Measurements from ENCODE around the gene SLC2A5.

DNA sequence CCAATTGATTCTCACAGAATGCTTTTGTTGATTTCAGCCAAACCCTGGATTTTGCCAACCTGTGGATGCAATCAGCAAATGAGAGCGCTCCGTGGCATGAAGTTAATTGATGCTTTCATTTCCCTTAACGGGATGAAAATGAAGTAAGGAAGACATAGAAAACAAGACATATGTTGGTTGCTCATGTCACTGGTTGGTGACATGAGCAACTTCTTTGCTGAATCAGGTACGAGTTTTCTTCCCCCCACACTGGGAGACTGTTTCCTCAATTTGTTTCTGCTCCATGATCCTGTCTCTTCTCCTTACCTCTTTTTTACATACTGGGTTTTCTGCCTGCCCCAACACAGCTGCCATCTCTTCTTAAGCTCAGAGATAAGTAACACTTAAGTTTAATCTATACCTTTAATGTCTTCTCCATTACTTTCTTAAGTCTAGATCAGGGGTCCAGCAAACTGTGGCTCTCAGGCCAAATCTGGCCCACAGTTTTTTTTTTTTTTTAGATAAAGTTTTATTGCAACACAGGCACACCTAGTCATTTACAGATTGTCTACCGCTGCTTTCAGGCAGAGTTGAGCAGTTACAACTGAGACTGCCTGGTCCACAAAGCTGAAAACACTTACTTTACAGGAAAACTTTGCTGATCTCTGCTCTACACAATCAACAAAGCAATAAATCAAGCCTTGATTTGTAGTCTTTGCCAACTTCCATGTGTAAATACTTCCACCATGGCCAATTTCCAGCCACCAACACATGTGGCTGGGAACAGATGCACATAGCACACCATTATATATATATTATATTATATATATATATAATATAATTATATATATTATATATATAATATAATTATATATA lies 46.1 kb upstream of the SLC2A5 start:
- TF ChIP-seq, protein P1, sequence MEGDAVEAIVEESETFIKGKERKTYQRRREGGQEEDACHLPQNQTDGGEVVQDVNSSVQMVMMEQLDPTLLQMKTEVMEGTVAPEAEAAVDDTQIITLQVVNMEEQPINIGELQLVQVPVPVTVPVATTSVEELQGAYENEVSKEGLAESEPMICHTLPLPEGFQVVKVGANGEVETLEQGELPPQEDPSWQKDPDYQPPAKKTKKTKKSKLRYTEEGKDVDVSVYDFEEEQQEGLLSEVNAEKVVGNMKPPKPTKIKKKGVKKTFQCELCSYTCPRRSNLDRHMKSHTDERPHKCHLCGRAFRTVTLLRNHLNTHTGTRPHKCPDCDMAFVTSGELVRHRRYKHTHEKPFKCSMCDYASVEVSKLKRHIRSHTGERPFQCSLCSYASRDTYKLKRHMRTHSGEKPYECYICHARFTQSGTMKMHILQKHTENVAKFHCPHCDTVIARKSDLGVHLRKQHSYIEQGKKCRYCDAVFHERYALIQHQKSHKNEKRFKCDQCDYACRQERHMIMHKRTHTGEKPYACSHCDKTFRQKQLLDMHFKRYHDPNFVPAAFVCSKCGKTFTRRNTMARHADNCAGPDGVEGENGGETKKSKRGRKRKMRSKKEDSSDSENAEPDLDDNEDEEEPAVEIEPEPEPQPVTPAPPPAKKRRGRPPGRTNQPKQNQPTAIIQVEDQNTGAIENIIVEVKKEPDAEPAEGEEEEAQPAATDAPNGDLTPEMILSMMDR (IDR thresholded peaks at IDR 0.05; ENCODE audit: borderline replicate concordance, extremely low read depth, low read length, poor library complexity, severe bottlenecking), result no peak
- TF ChIP-seq EZH2 (IDR thresholded peaks at IDR 0.05; ENCODE audit: borderline replicate concordance, low read depth, low read length, severe bottlenecking), result no peak
